ENCODE data around the gene HDGF. TPM values are rescaled to one million over a fixed set of nuclear protein-coding genes. Genes with fewer than 3 reads are reported as not detected.
A peak's percentile ranks its signal among the peaks of the same experiment; 100 is the strongest.

Gene HDGF
- total and polyA plus RNA-seq, 2 of the 8 experiments (the other 6 are each of a cell fraction or from before 2014, with no cell fraction given), result 145 to 391 TPM

GRCh38 chr1:156767101-156767878, 15.8 kb upstream of the HDGF start, which contains the start of gene PRCC (continued):
- TF ChIP-seq HDAC2 (IDR thresholded peaks at IDR 0.05; ENCODE audit: borderline replicate concordance in 1 of 2, low read depth in 2 of 2, low read length in 2 of 2) (peak; percentile 27 to 48; a peak in 1 of 4 replicates), CTBP2 (IDR thresholded peaks at IDR 0.05; ENCODE audit: borderline replicate concordance, insufficient read depth, insufficient read length, low read length) (peak; percentile 35), CREB1 (IDR thresholded peaks at IDR 0.05) (peak; percentile 90), POLR2AphosphoS5 (IDR thresholded peaks at IDR 0.05; ENCODE audit: low read depth, low read length) (peak; percentile 82), TBP (IDR thresholded peaks at IDR 0.05; ENCODE audit: low read depth, low read length) (peak; percentile 84), SIN3A (conservative IDR thresholded peaks at IDR 0.05 in 1 of 2, IDR thresholded peaks at IDR 0.05 in 1 of 2; ENCODE audit: low read depth in 1 of 2, low read length in 2 of 2) (peak; percentile 53 to 96; a peak in 2 of 4 replicates), CHD1 (IDR thresholded peaks at IDR 0.05; ENCODE audit: low read depth, low read length) (peak; percentile 90), BACH1 (IDR thresholded peaks at IDR 0.05; ENCODE audit: low read length) (no peak), SIX5 (IDR thresholded peaks at IDR 0.05; ENCODE audit: low read depth, low read length) (peak; percentile 99)
- TF ChIP-seq, protein P1, sequence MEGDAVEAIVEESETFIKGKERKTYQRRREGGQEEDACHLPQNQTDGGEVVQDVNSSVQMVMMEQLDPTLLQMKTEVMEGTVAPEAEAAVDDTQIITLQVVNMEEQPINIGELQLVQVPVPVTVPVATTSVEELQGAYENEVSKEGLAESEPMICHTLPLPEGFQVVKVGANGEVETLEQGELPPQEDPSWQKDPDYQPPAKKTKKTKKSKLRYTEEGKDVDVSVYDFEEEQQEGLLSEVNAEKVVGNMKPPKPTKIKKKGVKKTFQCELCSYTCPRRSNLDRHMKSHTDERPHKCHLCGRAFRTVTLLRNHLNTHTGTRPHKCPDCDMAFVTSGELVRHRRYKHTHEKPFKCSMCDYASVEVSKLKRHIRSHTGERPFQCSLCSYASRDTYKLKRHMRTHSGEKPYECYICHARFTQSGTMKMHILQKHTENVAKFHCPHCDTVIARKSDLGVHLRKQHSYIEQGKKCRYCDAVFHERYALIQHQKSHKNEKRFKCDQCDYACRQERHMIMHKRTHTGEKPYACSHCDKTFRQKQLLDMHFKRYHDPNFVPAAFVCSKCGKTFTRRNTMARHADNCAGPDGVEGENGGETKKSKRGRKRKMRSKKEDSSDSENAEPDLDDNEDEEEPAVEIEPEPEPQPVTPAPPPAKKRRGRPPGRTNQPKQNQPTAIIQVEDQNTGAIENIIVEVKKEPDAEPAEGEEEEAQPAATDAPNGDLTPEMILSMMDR (IDR thresholded peaks at IDR 0.05; ENCODE audit: control extremely low read depth in 1 of 3, insufficient read depth in 1 of 3, low read depth in 1 of 3, low read length in 3 of 3), result 0 out of 4 replicates have a peak, but pooled peaks of 1 of the 3 experiments have one; percentile 1

Measured in H1 (cell line).